Activated CD4-positive, alpha-beta T cell treated with anti-CD3 and anti-CD28 coated beads, Interleukin-2, amount 10 ng/mL, durations not matched to agents 24 days and 14 days (primary cell): ENCODE data around the gene AAGAB. TPM values are rescaled to one million over a fixed set of nuclear protein-coding genes. Genes with fewer than 3 reads are reported as not detected.

Source experiments
- DNase-seq: peaks from one replicate; pipeline ENCODE4 v3.0.0; 2022
- H3K27ac Mint-ChIP-seq: one replicate; pipeline ENCODE4 v1.8.0; 2022; ENCODE audit warnings: mild to moderate bottlenecking, mixed read lengths
- H3K27me3 Mint-ChIP-seq: one replicate; pipeline ENCODE4 v1.8.0; 2022; ENCODE audit warnings: mixed read lengths
- H3K36me3 Mint-ChIP-seq: one replicate; pipeline ENCODE4 v1.8.0; 2022; ENCODE audit warnings: low read depth, mild to moderate bottlenecking, mixed read lengths
- H3K4me1 Mint-ChIP-seq: one replicate; pipeline ENCODE4 v1.8.0; 2021; ENCODE audit warnings: mixed read lengths
- H3K4me3 Mint-ChIP-seq: one replicate; pipeline ENCODE4 v1.8.0; 2022; ENCODE audit warnings: mild to moderate bottlenecking, moderate library complexity, mixed read lengths
- H3K9me3 Mint-ChIP-seq: one replicate; pipeline ENCODE4 v1.8.0; 2021; ENCODE audit warnings: mixed read lengths
- intact Hi-C: fragments of 100-400 bp; cut with micrococcal nuclease; formaldehyde crosslinking; loops from one replicate; pipeline ENCODE4 v1.15.1; 2023
- total RNA-seq: library from RNA; stranded (reverse); gene quantifications from 2 replicates; pipeline ENCODE4 v1.2.3, GENCODE V29; 2022

AAGAB gene
- total RNA-seq, 1 donor from 2014 or later: 44.9 TPM

DNA sequence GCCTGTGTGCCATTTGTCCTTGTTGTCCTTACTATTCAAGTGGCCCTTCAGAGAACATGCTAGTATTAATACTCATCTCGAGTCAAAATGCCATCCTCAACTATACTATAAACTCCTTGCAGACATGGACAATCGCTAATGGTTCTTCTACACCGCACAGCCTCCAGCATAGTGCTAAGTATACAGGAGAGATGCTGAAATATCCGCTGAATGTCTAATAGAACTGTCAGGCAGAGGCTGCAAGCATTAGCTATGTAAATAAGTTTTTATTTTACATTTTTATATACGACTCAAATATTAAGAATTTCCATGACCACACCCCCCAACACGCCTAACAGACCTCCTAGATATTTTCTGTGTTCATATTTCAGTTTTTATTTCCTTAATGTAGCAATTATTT lies 39.4 kb downstream of the AAGAB start:
- Mint-ChIP-seq H3K4me1 (peaks cover 3% of the 10 kb centered on the region), H3K36me3 (peaks cover 32% of the 10 kb centered on the region), H3K27me3 (no peaks in the 10 kb centered on the region), H3K4me3 (no peak overlapping the region), H3K27ac (no peak overlapping the region), H3K9me3 (peaks cover 5% of the 10 kb centered on the region)
- intact Hi-C loops: no loop called here
- DNase-seq: no peak

DNA sequence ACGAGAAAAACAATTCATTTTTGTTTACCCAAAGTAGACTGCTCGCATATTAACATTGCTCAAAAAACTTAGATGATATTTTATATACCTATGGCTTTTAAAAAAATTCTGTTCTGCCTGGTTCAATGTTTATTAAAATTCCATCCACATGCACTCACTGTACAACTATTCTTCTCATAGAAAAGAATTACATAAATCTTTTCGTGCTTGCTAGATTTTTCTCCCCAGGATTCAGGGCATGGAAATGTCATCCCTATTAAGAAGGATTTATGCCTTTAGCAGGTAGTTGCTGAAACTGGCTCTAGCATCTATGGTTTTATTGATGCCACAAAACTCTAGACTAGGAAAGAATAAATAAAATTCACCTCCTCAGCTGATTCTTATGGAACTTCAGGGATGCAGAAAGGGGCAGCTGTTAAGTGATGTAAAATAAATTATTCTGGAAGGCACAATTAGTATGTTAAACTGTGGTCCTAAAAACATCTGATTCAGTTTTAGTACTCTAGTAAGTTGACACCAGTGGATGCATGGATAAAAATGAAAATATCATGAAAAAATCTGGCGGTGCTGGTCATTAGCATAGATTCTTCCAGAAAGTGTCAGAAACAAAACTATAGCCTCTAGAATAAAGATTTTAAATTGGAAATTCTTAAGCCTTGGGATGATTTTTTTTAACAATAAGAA lies 41.6 kb downstream of the AAGAB start:
- H3K27ac Mint-ChIP-seq: no peak overlapping the region

DNA sequence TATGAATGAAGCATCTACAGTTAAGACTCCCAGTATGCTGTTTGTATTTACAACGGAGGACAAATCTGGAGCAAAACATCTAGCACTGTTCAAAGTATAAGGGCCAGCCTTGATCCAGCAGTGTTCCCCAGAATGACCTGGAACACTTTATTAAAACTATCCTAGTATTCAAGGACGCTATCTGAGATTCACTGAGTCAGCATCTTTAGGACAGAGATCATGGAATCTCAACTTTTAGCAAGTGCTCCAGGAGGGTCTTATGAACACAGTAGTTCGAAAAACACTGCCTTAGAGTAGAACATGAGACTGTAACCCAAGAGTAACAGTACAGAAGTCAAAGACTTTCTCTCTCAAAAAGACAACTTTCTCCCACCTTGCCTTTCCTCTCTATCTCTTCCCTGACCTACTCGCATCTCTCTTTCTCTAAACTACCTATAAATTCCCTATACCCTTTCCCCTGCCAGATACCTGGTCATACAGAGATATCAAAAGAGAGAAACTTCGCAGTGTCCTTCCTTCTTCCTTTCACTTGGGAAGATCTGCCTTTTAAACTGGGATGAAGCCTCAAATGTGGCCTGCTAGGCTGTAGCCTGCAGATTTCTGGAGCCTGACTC lies 43.8 kb downstream of the AAGAB start:
- no peak overlapping the region for H3K27ac Mint-ChIP-seq
- no peaks in the 10 kb centered on the region for H3K9me3 Mint-ChIP-seq
- H3K4me1 Mint-ChIP-seq: no peaks in the 10 kb centered on the region
- no peaks in the 10 kb centered on the region for H3K27me3 Mint-ChIP-seq
- H3K36me3 Mint-ChIP-seq: peaks cover 30% of the 10 kb centered on the region
- no peak for DNase-seq
- intact Hi-C loops: no loop called here
- H3K4me3 Mint-ChIP-seq: no peak overlapping the region

More for the DNA sequence above, 41.6 kb downstream of the AAGAB start:
- H3K36me3 Mint-ChIP-seq: peaks cover 27% of the 10 kb centered on the region
- no peaks in the 10 kb centered on the region for H3K27me3 Mint-ChIP-seq
- DNase-seq: no peak
- H3K4me1 Mint-ChIP-seq: peaks cover 3% of the 10 kb centered on the region
- H3K9me3 Mint-ChIP-seq: no peaks in the 10 kb centered on the region
- H3K4me3 Mint-ChIP-seq: no peak overlapping the region
- intact Hi-C loops: no loop called here

DNA sequence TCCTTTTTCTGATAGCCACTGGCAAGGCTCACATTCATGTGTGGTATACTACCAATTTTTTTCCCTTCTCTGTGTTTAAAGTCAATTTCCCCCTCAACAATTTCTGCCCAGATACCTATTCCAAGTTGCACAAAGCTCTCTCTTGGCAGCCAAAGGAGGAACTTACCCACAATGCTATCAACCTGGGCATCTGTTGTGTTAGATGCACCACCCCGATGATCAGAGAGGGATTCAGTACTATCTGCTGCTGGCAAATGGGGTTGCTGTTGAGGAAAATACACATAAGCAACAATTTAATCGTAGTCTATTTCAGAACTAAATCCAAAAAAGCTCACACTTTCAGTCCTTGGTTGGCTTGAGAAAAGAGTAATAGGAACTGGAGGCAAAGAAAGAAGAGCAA lies 46.1 kb downstream of the AAGAB start:
- Mint-ChIP-seq H3K4me1 (no peaks in the 10 kb centered on the region), H3K27ac (no peak overlapping the region), H3K9me3 (no peaks in the 10 kb centered on the region), H3K4me3 (no peak overlapping the region), H3K27me3 (no peaks in the 10 kb centered on the region), H3K36me3 (peaks cover 34% of the 10 kb centered on the region)
- intact Hi-C loops: no loop called here
- no peak for DNase-seq

DNA sequence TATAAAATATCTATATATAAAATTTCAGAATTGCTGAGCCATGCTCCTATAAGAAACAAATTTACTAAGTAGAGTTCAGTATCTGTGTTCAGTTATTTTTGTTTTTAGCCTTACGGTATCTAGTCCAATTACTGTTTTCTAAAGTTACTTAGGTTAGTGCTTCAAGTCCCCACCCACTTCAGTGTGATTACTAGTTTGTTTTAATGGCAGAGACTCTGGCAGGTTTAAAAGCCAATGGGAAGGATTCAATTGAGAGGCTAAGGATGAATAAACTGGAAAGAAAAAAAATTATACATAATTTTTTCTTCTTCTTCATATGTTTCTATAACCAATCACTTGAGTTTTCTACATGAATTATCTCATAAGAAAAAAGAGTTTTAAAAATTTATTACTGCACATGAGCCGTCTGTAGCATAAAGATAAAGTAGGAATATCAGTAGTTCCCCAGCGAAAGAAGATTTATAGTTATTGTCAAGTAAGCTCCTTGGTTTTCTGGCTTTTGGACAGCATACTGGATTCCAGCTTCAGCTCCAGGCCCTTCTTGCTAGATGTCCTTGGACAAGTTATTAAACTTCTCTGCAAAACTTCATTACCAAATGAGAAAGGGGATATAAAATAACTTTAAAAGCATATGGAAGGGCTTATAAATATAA lies 46.8 kb downstream of the AAGAB start:
- H3K36me3 Mint-ChIP-seq: peaks cover 37% of the 10 kb centered on the region
- H3K27ac Mint-ChIP-seq: no peak overlapping the region

DNA sequence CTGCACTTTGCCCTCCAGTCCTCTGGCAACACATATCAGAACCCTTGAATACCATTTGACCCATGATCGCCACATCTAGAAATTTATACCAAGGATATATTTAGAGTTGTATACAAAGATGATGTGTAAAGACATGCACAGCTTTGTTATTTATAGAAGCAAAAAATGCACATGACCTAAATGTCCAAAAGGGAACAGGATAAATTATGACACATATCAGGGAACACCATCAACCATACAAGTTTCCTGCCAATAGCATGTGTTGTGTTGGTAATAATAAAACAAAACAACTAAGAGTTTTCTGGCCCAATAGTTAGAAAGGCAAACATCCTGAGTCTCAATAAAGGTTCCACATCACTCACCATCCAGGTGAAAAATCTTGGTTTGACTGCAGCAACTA lies 51.5 kb downstream of the AAGAB start:
- Mint-ChIP-seq H3K4me1 (peaks cover 9% of the 10 kb centered on the region), H3K4me3 (no peak overlapping the region), H3K27me3 (no peaks in the 10 kb centered on the region), H3K9me3 (no peaks in the 10 kb centered on the region), H3K27ac (no peak overlapping the region), H3K36me3 (peaks cover 54% of the 10 kb centered on the region)
- DNase-seq: no peak
- intact Hi-C loops: no loop called here

More for the DNA sequence above, 46.8 kb downstream of the AAGAB start:
- Mint-ChIP-seq H3K27me3 (no peaks in the 10 kb centered on the region), H3K4me3 (no peak overlapping the region), H3K9me3 (no peaks in the 10 kb centered on the region), H3K4me1 (no peaks in the 10 kb centered on the region)
- no peak for DNase-seq
- intact Hi-C loops: no loop called here

DNA sequence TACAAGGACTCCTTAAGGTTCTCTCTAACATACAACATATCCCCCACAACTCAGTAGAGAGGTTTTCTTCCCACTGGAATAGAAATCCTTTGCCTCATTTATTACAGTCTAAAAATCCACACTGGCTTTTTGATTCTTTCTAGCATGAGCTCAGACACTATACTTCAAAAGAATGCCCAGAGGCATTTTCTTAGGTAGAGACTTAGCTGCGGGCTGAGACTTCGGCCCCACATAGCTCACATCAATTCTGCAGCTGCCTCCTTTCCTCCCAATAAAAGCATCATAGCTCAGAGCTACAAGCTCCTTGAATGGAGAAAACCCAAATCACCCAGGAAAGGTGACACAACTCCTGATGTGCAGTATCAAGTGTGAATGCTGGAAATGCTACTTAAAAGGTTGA lies 52.4 kb downstream of the AAGAB start:
- Mint-ChIP-seq H3K9me3 (no peaks in the 10 kb centered on the region), H3K4me1 (peaks cover 16% of the 10 kb centered on the region), H3K27me3 (no peaks in the 10 kb centered on the region), H3K4me3 (no peak overlapping the region), H3K36me3 (peaks cover 55% of the 10 kb centered on the region), H3K27ac (no peak overlapping the region)
- DNase-seq: no peak
- intact Hi-C loops: no loop called here

DNA sequence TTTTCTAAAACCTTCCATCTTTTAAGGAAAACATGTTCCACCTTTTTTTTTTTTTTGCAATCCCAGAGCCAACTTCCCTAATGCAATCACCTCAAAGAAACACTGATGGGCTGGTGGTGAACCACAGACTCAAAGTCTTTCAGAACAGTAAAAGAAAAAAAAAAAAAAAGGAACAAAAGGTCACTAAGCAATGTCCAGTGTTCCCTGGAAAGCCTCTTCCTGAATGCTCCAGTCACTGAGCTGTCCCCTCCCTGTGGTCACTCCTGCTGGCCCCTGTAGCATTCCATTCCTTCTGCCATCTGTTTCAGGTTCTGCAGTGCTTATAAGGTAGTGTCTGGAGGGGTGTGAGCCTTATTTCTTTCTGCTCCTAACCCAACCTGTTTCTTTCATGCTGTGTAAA lies 53.3 kb downstream of the AAGAB start:
- Mint-ChIP-seq H3K4me3 (no peak overlapping the region), H3K4me1 (peaks cover 18% of the 10 kb centered on the region), H3K27ac (no peak overlapping the region), H3K9me3 (no peaks in the 10 kb centered on the region), H3K36me3 (peaks cover 56% of the 10 kb centered on the region), H3K27me3 (no peaks in the 10 kb centered on the region)
- no peak for DNase-seq
- intact Hi-C loops: no loop called here

DNA sequence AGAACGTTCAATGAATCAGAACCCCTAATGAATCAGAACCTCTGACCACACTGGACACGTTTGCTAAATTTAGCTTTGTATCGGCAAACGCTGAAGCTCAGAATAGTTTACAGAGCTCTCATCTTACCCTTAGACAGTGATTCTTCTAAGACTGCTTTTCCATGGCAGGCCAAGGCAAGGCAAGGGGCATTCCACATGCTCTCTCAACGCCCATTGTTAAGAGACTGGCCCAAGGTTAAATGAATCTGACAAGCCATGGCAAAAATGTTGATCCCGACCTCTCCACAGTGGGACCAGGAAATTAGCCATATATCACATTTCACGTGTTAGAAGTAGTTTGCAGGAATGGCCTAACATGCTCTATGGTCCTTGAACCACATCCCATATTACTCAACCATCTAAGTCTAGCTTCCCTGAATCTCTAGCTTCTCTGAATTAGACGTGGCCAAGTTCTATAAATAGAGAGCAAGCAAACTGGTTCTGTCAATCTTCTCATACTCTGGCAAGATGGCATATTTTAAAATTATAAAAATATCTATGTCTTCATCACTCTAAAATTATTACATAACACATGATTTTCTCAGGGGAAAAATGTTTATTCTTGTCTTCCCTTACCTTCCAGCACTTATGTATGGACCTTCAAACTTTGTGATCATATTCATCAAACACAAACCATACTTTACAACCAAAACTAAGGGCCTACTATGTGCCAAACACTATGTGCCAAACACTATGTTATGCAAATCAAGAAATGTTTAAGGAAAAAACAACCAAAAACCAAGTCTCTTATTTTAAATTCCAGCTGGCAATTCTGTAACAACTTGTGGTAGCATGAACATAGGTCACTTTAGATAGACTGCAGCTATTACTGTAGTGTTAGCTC lies 54.3 kb downstream of the AAGAB start:
- peaks cover 54% of the 10 kb centered on the region for H3K36me3 Mint-ChIP-seq
- no peak for DNase-seq
- no peak overlapping the region for H3K4me3 Mint-ChIP-seq
- no peaks in the 10 kb centered on the region for H3K9me3 Mint-ChIP-seq
- H3K27me3 Mint-ChIP-seq: no peaks in the 10 kb centered on the region
- H3K27ac Mint-ChIP-seq: no peak overlapping the region
- H3K4me1 Mint-ChIP-seq: peaks cover 18% of the 10 kb centered on the region
- intact Hi-C loops: no loop called here

DNA sequence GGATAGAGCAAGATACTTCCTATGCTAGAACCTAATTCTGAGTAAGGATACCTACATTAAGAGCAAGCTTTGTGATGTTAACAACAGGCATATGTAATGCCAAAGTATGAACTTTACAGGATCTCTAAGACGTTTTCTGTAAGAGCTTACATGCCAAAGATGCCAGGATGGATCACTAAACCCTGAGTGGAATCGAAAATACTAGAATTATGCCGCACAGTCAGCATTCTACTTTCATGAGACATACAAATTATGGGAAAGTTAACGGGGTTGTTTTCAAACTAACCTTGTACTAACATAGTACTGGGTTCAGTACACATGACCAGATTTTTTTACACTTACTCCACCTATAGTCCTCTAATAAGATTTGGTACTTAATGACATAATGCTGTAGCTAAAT lies 55.1 kb downstream of the AAGAB start:
- Mint-ChIP-seq H3K27ac (no peak overlapping the region), H3K9me3 (no peaks in the 10 kb centered on the region), H3K4me3 (no peak overlapping the region), H3K36me3 (peaks cover 56% of the 10 kb centered on the region), H3K27me3 (no peaks in the 10 kb centered on the region), H3K4me1 (peaks cover 18% of the 10 kb centered on the region)
- no peak for DNase-seq
- intact Hi-C loops: no loop called here

DNA sequence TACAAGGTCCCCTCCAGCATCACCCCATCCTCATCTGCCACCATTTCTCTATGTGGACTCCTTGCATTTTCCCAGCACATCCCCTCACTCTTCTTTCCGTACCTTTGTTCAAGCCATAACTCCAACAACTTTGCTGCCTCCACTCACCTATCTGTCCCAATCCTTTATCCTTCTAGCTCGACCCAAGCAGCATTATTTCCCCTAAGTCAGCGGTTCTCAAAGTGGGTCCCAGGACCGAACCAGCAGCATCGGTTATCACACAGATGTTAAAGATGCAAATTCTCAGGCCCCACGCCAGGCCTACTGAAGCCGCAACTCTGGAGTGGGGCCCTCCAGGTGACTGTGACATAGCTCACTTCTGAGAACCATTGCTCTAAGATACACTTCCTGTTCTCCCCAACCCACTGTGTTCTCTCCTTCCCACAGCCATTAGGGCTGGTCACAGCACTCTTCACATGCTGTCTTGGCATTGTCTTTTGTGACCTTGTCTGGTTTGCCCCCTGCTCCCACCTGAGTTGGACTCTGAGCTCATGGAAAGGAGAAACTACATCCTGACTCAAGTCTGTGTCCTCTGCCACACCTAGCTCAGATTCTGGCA lies 56.2 kb downstream of the AAGAB start:
- DNase-seq: peak; percentile 72
- intact Hi-C loops: no loop called here
- H3K4me3 Mint-ChIP-seq: peak overlapping the region; percentile 47
- H3K36me3 Mint-ChIP-seq: peaks cover 64% of the 10 kb centered on the region
- no peaks in the 10 kb centered on the region for H3K27me3 Mint-ChIP-seq
- no peaks in the 10 kb centered on the region for H3K9me3 Mint-ChIP-seq
- H3K27ac Mint-ChIP-seq: peak overlapping the region; percentile 73
- H3K4me1 Mint-ChIP-seq: peaks cover 18% of the 10 kb centered on the region

DNA sequence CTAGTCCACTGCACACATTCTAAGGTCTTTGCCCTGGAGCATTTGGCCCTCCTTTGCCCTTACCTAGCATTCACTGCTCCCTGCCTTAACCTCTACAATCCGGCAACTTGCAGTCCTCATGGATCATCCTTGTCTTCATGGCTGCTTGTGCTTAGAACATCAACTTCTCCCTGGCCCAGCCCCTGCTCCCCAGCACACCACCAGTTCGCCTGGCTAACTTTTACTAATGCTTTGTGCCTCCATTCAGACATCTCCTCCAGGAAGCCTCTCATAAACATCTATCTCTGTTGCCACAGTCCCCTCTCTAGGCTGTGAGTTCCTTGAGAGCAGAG lies 57.1 kb downstream of the AAGAB start:
- H3K4me1 Mint-ChIP-seq: peaks cover 20% of the 10 kb centered on the region
- DNase-seq: no peak
- peaks cover 68% of the 10 kb centered on the region for H3K36me3 Mint-ChIP-seq
- no peaks in the 10 kb centered on the region for H3K27me3 Mint-ChIP-seq
- H3K9me3 Mint-ChIP-seq: no peaks in the 10 kb centered on the region
- no peak overlapping the region for H3K4me3 Mint-ChIP-seq
- intact Hi-C loops: no loop called here
- H3K27ac Mint-ChIP-seq: peak overlapping the region; percentile 57

DNA sequence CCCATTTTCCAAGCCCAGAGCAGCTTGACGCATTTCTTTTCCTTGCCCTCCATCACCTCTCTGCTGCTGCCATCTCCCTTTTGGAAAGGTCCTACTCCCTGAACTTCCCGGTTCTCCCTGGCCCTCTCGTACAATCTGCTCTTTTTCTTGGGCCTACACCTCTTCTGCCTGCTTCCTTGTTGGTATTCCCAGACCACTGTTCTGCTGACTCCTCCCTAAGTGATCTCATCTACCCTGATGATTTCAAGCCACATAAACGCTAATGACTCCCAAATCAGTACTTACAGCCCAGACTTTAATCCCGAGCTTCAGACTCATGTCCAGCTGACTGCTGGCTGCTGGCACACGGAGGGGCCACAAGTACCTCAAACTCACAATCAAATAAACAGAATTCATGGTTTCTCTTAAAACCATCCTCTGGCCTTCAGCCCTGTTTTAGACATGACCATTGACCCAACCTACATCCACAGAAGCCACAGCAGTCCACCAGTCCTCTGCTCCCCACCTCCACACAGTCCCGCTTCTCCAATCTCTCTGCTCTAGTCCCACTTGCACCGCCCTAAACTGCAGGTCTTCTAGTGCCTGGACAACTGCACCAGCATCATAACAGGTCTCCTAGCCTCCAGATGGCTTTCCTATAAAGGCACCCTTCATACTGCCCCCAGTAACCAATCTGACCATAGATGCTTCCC lies 57.6 kb downstream of the AAGAB start:
- no peaks in the 10 kb centered on the region for H3K27me3 Mint-ChIP-seq
- peaks cover 69% of the 10 kb centered on the region for H3K36me3 Mint-ChIP-seq
- H3K27ac Mint-ChIP-seq: peak overlapping the region; percentile 57
- H3K4me1 Mint-ChIP-seq: peaks cover 20% of the 10 kb centered on the region
- DNase-seq: peak; percentile 57
- no peaks in the 10 kb centered on the region for H3K9me3 Mint-ChIP-seq
- no peak overlapping the region for H3K4me3 Mint-ChIP-seq
- intact Hi-C loops: no loop called here
